Activated B cell treated with CpG ODN at 0.5 μM for 24 hours (primary cell): ENCODE data around the gene FAM20B. TPM values are rescaled to one million over a fixed set of nuclear protein-coding genes. Genes with fewer than 3 reads are reported as not detected.
"Not testable (repeated sequence)": the region's sequence is repeated elsewhere in the genome, so short reads cannot be mapped to it uniquely, and the experiment has no call there.

Experiments
- ATAC-seq: fragments of 200-7000 bp; cut with Tn5 transposase; one replicate; pipeline ENCODE4 v1.10.0; 2021; ENCODE audit warnings: low read depth, mild to moderate bottlenecking, moderate library complexity
- CTCF ChIA-PET: fragments of 350-600 bp; sonication (Branson Sonifier 250); formaldehyde crosslinking; loops from one replicate; lab custom pipeline; 2021; ENCODE audit warnings: antibody characterized with exemption; lab: Charles Lee
- POLR2A ChIA-PET: fragments of 350-600 bp; sonication (Branson Sonifier 250); formaldehyde crosslinking; loops from one replicate; lab custom pipeline; 2021; ENCODE audit warnings: antibody characterized with exemption; lab: Charles Lee
- DNase-seq: peaks from one replicate; pipeline ENCODE4 v3.0.0; 2022
- H3K27ac Mint-ChIP-seq: one replicate; pipeline ENCODE4 v1.8.0; 2020; ENCODE audit warnings: mixed read lengths
- H3K27me3 Mint-ChIP-seq: one replicate; pipeline ENCODE4 v1.8.0; 2021; ENCODE audit warnings: mixed read lengths
- H3K36me3 Mint-ChIP-seq: one replicate; pipeline ENCODE4 v1.8.0; 2021; ENCODE audit warnings: low read depth, mixed read lengths
- H3K4me1 Mint-ChIP-seq: one replicate; pipeline ENCODE4 v1.8.0; 2021; ENCODE audit warnings: mixed read lengths
- H3K4me3 Mint-ChIP-seq: one replicate; pipeline ENCODE4 v1.8.0; 2020; ENCODE audit warnings: mild to moderate bottlenecking, mixed read lengths
- H3K9me3 Mint-ChIP-seq: one replicate; pipeline ENCODE4 v1.8.0; 2020; ENCODE audit warnings: mixed read lengths
- CTCF ChIP-seq: fragments of 200-600 bp; IDR thresholded peaks from one replicate; pipeline ENCODE4 v1.8.0; 2022; ENCODE audit warnings: antibody characterized with exemption, mild to moderate bottlenecking
- intact Hi-C: fragments of 100-400 bp; cut with micrococcal nuclease; formaldehyde crosslinking; loops from one replicate; pipeline ENCODE4 v1.15.1; 2024
- total RNA-seq: library from RNA; stranded (reverse); gene quantifications from 2 replicates; pipeline ENCODE4 v1.2.3, GENCODE V29; 2022

Gene FAM20B
- total RNA-seq, 1 donor from 2014 or later: 27.5 TPM

DNA sequence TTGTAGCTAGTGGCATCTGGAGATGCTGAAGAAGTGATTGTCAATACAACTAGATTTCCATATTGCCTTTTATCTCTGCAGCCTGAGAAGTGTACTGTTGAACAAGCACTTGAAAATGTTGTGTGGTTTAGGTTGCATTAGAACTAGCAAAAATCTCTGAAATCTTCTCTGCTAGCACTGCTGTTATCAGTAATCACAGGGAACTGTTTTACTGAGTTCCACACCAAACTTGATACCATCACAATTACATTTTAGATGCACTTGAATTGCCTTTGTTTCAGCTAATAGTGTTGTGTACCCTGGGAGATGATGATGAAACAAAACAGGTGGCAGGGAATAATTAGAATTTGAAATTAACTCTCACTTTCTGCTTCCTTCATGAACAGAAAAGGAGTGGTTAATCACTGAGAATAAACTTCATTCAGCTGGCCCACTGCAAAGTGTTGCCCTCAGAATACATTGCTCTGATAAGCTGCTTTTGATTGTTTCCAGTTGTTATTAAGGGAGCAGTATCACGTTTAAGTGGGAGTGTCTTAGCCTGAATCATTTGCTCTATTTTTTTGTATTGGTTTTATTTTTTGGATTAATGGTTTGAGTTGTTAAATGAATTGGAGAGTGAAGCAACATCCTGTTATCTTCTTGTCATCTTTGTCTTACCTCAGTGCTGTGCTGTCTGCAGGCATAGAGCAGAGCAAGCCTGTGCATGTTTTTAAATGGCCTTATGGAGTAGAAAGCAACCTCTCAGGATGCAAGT lies 13.0 kb downstream of the FAM20B start:
- intact Hi-C loops: no loop called here
- H3K9me3 Mint-ChIP-seq: no peaks in the 10 kb centered on the region
- no peak overlapping the region for H3K27ac Mint-ChIP-seq
- peaks cover 2% of the 10 kb centered on the region for H3K36me3 Mint-ChIP-seq
- DNase-seq (no peak), ATAC-seq (no peak)
- ChIA-PET CTCF (interaction anchor here (1.1 kb wide), 1 partner anchor 10 kb away, joined by 3 read pairs; no protein-coding TSS in a partner anchor), POLR2A (interaction anchor here (1.3 kb wide), 1 partner anchor 9 kb away, joined by 5 read pairs; no protein-coding TSS in a partner anchor)
- peaks cover 56% of the 10 kb centered on the region for H3K4me1 Mint-ChIP-seq
- H3K27me3 Mint-ChIP-seq: no peaks in the 10 kb centered on the region
- TF ChIP-seq CTCF: no peak
- no peak overlapping the region for H3K4me3 Mint-ChIP-seq

DNA sequence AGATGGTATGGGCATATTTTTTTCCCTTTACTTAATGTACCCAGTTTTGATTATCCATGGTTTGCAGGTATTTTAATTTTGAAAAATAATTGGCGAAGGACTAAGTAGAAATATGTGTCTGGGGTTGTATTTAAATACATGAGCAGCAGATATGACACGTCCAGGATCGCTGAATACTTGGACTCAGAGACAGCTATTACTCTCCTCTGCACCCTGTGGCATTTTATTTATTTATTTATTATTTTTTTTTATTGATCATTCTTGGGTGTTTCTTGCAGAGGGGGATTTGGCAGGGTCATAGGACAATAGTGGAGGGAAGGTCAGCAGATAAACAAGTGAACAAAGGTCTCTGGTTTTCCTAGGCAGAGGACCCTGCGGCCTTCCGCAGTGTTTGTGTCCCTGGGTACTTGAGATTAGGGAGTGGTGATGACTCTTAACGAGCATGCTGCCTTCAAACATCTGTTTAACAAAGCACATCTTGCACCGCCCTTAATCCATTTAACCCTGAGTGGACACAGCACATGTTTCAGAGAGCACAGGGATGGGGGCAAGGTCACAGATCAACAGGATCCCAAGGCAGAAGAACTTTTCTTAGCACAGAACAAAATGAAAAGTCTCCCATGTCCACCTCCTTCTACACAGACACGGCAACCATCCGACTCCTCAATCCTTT lies 13.9 kb downstream of the FAM20B start:
- H3K4me1 Mint-ChIP-seq: peaks cover 54% of the 10 kb centered on the region
- H3K4me3 Mint-ChIP-seq, POLR2A ChIA-PET, H3K27me3 Mint-ChIP-seq, H3K27ac Mint-ChIP-seq, DNase-seq, intact Hi-C loops, H3K36me3 Mint-ChIP-seq, CTCF ChIA-PET, ATAC-seq, H3K9me3 Mint-ChIP-seq: not testable (repeated sequence)

GRCh38 chr1:179040175-179040551 lies 14.5 kb downstream of the FAM20B start:
- H3K4me3 Mint-ChIP-seq, H3K9me3 Mint-ChIP-seq, H3K27me3 Mint-ChIP-seq, ATAC-seq, intact Hi-C loops, DNase-seq, H3K27ac Mint-ChIP-seq, H3K36me3 Mint-ChIP-seq, CTCF ChIA-PET, POLR2A ChIA-PET: not testable (repeated sequence)
- peaks cover 48% of the 10 kb centered on the region for H3K4me1 Mint-ChIP-seq

DNA sequence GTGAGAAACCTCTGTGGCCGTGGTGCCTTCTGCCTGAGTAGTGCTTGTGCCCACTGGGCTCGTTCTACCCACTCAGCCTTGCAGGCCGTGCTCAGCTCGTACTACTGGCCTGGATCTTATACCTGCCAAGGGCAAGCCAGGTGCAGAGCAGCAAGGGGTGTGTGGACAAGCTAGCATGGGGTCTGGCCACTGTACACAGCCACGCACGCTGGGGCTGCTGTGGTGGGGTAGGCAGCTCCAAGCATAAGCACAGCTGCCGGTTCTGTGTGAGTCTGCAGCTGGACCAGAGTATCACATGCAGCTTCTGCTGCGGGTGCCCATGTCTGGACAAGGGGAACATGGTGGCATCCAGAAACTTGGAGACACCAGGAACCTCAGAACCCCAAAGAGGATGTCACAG lies 16.4 kb downstream of the FAM20B start:
- intact Hi-C loops: no loop called here
- POLR2A ChIA-PET: interaction anchor here (1.4 kb wide), 1 partner anchor 15 kb away, joined by 4 read pairs; no protein-coding TSS in a partner anchor
- Mint-ChIP-seq H3K4me3 (no peak overlapping the region), H3K36me3 (peaks cover 9% of the 10 kb centered on the region), H3K27ac (no peak overlapping the region), H3K27me3 (no peaks in the 10 kb centered on the region), H3K9me3 (no peaks in the 10 kb centered on the region), H3K4me1 (peaks cover 29% of the 10 kb centered on the region)
- CTCF ChIA-PET: no interaction called here
- TF ChIP-seq CTCF: no peak
- DNase-seq (no peak), ATAC-seq (no peak)

- ATAC-seq (no peak), DNase-seq (no peak)
- H3K4me3 Mint-ChIP-seq: no peak overlapping the region
- no peak overlapping the region for H3K27ac Mint-ChIP-seq
- POLR2A ChIA-PET: interaction anchor here (1.4 kb wide), 1 partner anchor 16 kb away, joined by 4 read pairs; no protein-coding TSS in a partner anchor
- intact Hi-C loops: no loop called here
- CTCF ChIA-PET: no interaction called here
- H3K4me1 Mint-ChIP-seq: peaks cover 23% of the 10 kb centered on the region
- peaks cover 9% of the 10 kb centered on the region for H3K36me3 Mint-ChIP-seq
- TF ChIP-seq CTCF: no peak
- H3K9me3 Mint-ChIP-seq: no peaks in the 10 kb centered on the region
- no peaks in the 10 kb centered on the region for H3K27me3 Mint-ChIP-seq
Measured at GRCh38 chr1:179042700-179043099, 17.0 kb downstream of the FAM20B start.

DNA sequence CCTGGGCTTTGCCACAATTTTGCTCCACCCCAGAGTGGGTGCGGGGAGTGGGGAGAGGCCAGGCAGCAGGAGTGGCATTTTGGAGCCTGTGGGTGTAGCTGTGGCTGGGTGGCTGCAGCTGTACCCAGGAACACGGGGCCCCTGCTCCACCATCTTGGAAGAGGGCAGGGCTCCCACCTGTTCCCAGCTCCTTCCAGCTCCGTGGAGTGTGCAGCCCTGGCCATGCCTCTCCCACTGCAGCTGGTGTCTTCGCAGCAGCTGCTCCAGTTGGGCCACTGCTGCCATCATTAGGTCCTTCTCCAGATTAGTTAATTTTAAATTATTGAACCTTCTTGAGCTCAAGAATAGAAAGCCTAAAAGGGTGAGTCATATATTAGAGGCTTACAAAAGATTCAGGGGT lies 17.6 kb downstream of the FAM20B start:
- Mint-ChIP-seq H3K27me3 (no peaks in the 10 kb centered on the region), H3K4me1 (peaks cover 20% of the 10 kb centered on the region), H3K9me3 (no peaks in the 10 kb centered on the region), H3K36me3 (peaks cover 12% of the 10 kb centered on the region), H3K4me3 (no peak overlapping the region), H3K27ac (no peak overlapping the region)
- intact Hi-C loops: no loop called here
- ATAC-seq (no peak), DNase-seq (no peak)
- POLR2A ChIA-PET: interaction anchor here (1.4 kb wide), 1 partner anchor 16 kb away, joined by 4 read pairs; no protein-coding TSS in a partner anchor
- TF ChIP-seq CTCF: no peak
- CTCF ChIA-PET: interaction anchor here (1.1 kb wide), 1 partner anchor 510 kb away, joined by 4 read pairs; no protein-coding TSS in a partner anchor
